ENCODE measurements around the gene GGT7.

DNA sequence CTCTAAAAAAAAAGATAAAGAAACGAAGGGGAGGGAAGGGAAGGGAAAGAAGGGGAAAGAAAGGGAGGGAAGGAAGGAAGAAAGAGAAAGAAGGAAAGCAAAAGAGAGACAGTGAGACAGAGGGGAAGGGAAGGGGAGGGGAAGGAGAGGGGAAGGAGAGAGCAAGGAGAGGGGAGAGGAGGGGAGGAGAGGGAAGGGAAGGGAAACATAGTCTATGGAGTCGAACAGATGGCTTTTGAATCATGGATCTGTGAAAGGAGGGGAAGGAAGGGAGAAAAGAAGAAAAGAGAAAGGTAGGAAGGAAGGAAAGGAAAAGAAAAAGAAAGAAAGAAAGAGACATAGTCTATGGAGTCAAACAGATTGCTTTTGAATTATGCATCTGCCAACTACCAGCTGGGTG lies 30.5 kb downstream of the GGT7 start:
- TF ChIP-seq POLR2A (IDR thresholded peaks at IDR 0.05; ENCODE audit: extremely low read depth, insufficient read length): no peak
- TF ChIP-seq, protein P1, sequence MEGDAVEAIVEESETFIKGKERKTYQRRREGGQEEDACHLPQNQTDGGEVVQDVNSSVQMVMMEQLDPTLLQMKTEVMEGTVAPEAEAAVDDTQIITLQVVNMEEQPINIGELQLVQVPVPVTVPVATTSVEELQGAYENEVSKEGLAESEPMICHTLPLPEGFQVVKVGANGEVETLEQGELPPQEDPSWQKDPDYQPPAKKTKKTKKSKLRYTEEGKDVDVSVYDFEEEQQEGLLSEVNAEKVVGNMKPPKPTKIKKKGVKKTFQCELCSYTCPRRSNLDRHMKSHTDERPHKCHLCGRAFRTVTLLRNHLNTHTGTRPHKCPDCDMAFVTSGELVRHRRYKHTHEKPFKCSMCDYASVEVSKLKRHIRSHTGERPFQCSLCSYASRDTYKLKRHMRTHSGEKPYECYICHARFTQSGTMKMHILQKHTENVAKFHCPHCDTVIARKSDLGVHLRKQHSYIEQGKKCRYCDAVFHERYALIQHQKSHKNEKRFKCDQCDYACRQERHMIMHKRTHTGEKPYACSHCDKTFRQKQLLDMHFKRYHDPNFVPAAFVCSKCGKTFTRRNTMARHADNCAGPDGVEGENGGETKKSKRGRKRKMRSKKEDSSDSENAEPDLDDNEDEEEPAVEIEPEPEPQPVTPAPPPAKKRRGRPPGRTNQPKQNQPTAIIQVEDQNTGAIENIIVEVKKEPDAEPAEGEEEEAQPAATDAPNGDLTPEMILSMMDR (IDR thresholded peaks at IDR 0.05; ENCODE audit: low read depth, low read length): no peak
- no peak for TF ChIP-seq MYC (IDR thresholded peaks at IDR 0.05; ENCODE audit: low read depth, low read length)

All from NB4 (cell line).